GM12801 (cell line): Measurements from ENCODE around the gene FLRT1.

Experiments used
- TF ChIP-seq, protein P1 (sequence below): IDR thresholded peaks from one replicate; pipeline ENCODE4 v1.5.1; 2011; ENCODE audit warnings: control low read depth; ENCODE audit not compliant: insufficient read length; ENCODE audit errors: extremely low read depth

Gene FLRT1

DNA sequence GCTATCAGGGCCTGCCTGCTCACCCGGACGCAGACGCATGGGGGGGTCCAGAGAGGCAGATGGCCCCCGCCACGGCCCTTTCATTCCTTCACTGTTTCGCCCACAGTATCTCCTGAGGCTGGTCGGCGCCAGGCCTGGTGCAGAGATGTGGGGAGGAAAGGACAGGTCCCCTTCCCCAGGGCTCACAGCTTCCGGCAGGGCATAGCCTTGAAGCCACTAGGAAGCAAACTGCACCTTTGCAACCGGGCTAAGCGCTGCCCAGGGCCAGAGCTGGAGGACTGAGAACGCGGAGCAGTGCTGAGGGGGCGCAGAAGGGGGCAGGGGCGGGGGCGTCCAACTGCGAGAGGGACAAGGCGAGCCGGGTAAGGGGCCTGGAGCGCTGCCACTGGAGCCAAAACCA is 20.2 kb upstream of the FLRT1 start:
- TF ChIP-seq, protein P1, sequence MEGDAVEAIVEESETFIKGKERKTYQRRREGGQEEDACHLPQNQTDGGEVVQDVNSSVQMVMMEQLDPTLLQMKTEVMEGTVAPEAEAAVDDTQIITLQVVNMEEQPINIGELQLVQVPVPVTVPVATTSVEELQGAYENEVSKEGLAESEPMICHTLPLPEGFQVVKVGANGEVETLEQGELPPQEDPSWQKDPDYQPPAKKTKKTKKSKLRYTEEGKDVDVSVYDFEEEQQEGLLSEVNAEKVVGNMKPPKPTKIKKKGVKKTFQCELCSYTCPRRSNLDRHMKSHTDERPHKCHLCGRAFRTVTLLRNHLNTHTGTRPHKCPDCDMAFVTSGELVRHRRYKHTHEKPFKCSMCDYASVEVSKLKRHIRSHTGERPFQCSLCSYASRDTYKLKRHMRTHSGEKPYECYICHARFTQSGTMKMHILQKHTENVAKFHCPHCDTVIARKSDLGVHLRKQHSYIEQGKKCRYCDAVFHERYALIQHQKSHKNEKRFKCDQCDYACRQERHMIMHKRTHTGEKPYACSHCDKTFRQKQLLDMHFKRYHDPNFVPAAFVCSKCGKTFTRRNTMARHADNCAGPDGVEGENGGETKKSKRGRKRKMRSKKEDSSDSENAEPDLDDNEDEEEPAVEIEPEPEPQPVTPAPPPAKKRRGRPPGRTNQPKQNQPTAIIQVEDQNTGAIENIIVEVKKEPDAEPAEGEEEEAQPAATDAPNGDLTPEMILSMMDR: no peak

DNA sequence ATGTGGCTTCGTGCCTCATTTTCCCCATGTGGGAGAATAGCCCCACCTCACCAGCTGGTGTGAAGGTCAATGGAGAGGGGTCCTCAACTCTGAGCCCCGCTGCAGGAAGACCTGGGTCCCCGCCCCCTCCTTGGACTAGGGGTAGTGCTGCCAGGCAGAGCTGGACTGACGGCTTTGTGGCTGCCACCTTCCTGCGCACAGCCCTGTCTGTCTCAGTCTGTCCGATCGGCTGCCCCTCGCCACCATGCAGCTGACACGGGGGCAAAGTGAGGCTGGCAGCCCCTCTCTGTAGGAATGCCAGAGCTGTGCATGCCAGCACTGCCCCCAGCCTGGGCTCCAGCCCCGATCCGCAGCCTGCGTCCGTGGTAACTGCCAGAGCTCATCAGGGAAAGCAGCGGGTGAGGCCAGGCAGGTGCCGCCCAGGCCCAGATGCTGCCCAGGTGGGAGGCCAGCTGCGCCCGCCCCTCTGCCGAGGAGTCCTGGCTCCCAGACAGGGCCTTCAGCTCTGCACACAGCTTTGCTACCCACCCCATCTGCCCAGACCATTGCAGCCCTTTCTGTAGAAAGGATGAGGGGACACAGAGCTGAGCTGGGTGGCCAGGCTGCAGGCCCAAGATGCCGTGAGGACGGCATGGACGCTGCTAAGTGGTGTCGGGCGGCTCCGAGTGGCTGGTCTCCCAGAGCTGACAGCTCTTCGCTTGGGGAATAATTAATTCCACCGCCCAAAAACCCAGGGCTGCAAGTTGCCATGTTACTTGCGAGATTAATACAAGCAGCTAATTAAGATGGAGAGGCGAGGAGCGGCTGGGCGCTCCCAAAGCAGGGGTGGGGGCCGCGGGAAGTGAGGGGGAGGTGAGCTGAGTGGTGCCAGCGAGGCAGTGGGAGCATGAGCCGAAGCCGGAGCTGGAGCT is 19.5 kb upstream of the FLRT1 start:
- TF ChIP-seq, protein P1: no peak

DNA sequence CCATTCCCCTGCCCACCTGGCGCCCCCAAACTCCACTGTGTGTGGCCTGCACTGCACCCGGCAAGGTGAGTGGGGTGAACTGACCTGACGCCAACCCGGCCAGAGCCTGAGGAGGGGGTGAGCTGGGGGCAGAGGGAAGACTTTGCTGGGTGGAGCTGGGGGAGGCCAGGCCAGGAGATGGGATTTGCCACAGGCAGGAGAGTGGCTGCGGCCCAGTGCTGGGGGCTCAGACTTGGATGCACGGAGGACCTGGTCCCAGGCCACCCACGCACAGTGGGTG is 17.8 kb upstream of the FLRT1 start:
- TF ChIP-seq, protein P1: no peak

DNA sequence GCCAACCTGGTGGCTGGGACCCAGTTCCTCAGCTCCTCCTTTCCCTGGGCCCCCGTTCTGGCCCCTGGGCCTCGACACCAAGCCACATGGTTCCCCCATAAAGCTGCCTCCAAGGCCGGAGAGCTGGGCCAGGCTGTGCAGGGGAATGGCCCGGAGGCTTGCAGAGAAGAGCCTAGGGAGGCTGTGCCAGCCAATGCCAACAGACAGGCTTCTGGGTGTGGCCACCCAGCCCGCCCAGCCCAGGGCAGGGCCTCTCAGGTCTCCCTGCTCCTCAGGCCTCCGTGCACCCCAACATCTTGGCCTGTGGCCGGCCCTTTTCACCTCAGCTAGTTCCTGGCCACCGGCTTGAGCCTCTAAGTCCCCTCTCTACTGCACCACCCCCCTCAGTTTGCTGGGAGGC is 17.4 kb upstream of the FLRT1 start:
- TF ChIP-seq, protein P1: no peak

DNA sequence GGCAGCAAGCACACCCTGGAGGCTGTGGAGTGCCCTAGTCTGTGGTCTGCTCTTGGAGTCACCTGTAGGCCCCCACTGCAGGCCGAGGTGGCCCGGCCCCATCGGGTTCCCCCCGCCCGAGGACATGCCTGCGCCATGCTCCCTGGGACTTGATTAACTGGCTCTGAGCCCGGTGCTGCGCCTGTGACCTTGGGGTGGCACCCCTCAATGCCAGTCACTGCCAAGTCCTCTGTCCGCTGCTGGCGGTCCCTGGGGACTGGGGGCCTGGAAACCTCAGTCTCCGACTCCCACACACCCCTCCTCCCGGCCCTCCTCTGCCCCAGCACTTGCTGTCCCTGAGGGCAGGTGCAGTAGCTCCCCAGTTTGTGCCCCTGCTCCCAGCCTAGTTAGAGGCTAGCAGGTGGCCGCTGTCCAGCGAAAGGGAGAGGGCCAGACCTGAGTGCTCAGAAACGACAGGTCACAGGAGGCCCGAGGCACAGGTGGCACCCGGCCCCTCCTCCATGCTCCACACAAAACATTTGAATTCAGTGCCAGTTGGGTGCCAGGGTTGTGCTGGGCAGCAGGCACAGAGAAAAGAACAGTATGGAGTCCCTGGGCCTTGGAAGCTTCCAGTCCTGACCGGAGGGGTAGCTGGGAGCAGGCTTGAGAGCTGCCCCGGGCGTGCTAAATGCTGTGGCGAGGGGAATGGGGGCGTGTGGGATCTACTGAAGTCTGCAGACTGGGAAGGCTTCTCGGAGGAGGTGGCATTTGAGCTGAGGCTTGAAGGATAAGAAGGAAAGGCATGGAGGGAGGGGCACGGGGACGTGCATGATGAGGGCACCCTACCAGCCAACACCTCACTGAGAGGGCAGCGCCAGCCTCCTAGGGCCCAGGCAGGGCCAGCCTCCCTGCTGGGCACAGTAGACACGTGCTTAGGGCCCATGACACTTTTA is 16.4 kb upstream of the FLRT1 start:
- TF ChIP-seq, protein P1: no peak

DNA sequence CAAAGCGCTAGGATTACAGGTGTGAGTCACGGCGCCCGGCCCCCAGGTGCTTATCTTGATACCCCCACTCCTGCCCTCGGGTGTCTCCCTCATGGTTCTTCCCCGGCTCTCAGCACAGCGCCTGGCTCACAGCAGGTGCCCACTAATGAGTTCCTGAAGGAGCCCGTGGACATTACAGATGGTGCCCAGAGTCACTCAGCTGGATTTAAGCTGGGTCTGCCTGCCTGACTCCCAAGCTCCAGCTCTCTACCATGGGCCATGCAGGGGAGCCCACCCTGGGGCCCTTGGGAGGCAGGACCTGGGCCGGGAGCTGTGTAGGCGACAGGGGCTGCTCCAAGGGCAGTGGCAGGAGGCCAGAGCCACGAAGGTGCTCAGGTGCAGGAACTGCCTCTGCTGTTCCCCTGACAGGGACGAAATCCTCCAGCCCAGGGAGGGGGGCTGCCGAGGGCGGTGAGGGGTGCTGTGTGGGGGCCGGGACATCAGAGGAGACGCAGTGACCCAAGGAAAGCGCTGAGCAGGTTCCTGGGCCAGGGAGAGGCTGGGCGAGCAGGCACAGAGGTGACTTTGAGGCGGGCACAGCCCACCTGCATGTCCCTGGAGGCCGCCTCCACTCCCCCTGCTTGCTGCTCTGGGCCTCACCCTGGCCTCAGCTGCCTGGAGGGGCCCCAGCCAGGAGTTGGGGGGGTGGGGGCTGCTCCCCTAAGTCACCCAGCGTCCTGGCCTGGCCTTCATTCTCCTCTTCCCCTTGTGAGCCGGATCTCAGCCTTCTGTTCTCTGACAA is 14.6 kb upstream of the FLRT1 start:
- TF ChIP-seq, protein P1: no peak

DNA sequence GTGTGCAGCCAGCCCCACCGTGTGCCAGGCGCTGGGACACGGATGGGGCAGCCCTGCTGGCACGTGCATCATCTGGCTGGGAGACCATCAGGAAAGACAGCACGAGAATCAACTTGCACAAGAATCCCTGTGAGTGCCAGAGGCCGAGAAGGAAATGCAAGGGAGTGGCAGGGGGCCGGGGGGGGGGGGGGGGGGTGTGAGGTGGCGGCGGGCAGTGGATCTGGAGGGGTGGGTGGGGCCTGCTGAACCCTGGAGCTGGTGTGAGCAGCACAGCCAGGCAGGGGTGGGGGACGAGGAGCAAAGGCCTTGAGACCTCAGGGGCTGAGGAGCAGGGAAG is 14.0 kb upstream of the FLRT1 start:
- TF ChIP-seq, protein P1: no peak
